LNCaP clone FGC (cell line): ENCODE data around the gene ZNF79.

Source experiments
- DNase-seq: peaks from one replicate; pipeline ENCODE4 v3.0.0-alpha.2; 2011; ENCODE audit warnings: low read depth
- H3K4me3 ChIP-seq: 2 replicates; pipeline ENCODE4 v1.5.1; 2011; ENCODE audit warnings: mild to moderate bottlenecking, low read depth, low read length, control low read depth
- TF ChIP-seq, protein P1 (sequence below): IDR thresholded peaks from 2 replicates; pipeline ENCODE4 v1.5.1; 2012; ENCODE audit warnings: mild to moderate bottlenecking; ENCODE audit not compliant: control insufficient read depth, insufficient read depth; ENCODE audit errors: extremely low read depth

Gene ZNF79

DNA sequence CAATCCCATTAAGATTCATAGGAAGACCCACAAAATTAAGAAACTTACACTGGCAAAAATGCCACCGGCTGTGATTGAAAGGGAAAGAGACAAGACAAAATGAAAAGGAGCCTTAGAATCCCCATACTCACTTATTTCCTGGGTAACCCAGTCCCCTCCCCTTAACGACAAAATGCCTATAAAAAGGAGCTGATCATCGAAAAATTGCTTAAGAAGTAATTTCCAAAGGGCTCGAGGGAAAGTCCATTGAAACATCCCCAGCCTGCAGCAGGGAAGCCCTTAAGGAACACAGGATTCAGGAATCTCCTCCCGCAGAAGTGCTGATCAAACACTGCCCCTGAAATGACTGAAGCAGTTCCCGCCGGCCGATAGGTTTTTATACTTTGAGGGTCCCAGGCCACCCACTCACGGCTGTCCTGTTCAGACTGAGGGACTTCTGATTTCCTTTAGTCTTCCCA lies 677 bp upstream of the ZNF79 start:
- TF ChIP-seq, protein P1, sequence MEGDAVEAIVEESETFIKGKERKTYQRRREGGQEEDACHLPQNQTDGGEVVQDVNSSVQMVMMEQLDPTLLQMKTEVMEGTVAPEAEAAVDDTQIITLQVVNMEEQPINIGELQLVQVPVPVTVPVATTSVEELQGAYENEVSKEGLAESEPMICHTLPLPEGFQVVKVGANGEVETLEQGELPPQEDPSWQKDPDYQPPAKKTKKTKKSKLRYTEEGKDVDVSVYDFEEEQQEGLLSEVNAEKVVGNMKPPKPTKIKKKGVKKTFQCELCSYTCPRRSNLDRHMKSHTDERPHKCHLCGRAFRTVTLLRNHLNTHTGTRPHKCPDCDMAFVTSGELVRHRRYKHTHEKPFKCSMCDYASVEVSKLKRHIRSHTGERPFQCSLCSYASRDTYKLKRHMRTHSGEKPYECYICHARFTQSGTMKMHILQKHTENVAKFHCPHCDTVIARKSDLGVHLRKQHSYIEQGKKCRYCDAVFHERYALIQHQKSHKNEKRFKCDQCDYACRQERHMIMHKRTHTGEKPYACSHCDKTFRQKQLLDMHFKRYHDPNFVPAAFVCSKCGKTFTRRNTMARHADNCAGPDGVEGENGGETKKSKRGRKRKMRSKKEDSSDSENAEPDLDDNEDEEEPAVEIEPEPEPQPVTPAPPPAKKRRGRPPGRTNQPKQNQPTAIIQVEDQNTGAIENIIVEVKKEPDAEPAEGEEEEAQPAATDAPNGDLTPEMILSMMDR: no peak

DNA sequence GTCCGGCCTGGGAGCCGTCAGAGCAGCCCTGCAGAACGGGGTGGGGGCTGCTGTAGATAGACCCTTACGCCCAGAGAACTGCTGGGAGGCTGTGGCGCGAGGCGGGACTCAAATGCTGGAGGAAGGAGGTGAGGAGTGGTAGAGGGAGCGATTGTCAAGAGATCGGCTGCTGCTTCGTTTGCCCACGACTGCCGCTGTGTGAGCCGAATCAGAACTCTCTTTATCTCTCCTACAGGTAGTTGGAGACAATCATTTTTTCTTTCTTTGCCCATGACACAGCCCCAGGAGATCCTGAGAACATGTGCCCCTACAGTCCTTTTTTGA lies 456 bp downstream of the ZNF79 start:
- peak overlapping the region; percentile 79 for H3K4me3 ChIP-seq
- DNase-seq: no peak
- TF ChIP-seq, protein P1: peak; percentile 35; the same call in 1 of the 2 replicates

More for the DNA sequence above, 677 bp upstream of the ZNF79 start:
- no peak for DNase-seq
- H3K4me3 ChIP-seq: peak overlapping the region; percentile 79

DNA sequence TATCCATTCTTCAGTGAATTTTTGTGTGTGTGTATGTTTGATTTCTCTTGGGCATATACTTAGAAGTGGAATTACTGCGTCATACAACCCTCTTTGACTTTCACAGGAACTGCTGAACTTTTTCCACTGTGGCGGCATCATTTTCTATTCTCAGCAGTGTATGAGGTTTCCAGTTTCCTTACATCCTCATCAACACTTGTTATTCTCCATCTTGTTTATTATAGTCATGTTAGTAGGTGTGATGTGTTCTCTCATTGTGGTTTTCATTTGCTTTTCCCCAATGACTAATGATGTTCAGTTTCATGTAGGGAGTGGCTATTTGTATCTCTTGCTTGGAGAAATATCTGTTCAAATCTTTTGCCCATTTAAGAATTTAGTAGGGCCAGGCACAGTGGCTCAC lies 2.6 kb downstream of the ZNF79 start:
- TF ChIP-seq, protein P1: no peak
- no peak for DNase-seq
- no peak overlapping the region for H3K4me3 ChIP-seq

DNA sequence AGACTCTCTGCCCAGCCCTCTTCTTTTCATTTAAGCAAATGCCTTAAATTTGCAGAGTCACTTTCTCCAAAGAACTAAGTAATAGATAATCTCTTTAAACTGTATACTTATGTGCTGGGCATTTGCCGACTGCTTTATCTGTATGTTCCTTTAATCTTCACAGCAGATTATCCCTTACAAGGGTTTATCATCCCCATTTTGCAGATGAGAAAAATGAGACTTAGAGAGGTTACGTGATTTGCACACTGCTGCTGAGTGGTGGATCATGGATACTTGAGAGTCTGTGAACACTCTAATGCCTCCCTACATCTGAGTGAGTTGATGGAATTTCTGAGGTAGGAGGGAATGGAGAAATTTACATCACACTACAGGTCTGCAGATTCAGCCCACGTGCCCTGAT lies 4.2 kb downstream of the ZNF79 start:
- no peak overlapping the region for H3K4me3 ChIP-seq
- DNase-seq: no peak
- TF ChIP-seq, protein P1: no peak

DNA sequence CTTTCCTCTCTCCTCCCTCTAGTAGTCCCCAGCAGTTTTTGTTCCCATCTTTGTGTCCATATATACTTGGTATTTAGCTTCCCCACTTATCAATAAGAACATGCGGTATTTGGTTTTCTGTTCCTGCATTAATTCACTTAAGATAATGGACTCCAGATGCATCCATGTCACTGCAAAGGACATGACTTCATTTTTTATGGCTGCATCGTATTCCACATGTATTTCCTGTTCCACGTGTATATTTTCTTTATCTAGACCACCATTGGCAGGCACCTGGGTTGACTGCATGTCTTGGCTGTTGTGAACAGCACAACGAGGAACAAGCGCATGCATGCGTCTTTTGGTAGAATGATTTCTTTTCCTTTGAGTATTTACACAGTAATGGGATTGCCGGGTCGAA lies 6.2 kb downstream of the ZNF79 start:
- TF ChIP-seq, protein P1: no peak
- DNase-seq: no peak

DNA sequence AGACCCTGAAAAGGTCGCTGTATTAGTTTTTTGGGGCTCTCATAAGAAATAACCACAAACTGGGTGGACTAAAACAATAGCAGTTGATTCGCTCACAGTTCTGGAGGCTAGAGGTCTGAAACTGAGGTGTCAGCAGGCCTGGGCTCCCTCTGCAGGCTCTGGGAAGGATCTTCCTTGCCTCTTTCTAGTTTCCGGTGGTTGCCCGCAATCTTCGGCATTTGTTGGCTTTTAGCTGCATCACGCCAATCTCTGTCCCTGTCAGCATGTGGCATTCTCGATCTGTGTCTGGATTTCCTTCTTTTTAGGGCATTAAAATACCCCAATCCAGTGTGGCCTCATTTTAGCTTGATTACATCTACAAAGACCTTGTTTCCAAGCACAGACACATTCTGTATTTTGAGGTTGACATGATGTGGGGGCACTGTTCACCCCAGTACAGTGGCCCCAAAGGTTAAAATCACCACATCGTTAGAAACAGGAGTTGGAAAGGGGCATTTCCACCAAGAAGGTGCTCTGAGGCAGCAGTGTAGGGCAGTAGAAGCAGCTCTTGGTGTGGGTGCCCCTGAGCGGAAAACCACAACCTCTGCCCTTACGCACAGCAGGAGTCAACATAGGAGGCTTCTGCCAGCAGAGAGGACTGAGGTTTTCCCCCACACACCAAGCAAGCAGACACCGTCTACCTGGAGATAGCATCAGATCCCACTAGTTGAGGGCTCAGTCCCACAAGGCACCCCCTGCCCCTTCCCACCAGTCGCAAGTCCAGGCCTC lies 13.5 kb downstream of the ZNF79 start:
- no peak overlapping the region for H3K4me3 ChIP-seq
- no peak for DNase-seq
- TF ChIP-seq, protein P1: no peak

More for the DNA sequence above, 6.2 kb downstream of the ZNF79 start:
- H3K4me3 ChIP-seq: no peak overlapping the region

DNA sequence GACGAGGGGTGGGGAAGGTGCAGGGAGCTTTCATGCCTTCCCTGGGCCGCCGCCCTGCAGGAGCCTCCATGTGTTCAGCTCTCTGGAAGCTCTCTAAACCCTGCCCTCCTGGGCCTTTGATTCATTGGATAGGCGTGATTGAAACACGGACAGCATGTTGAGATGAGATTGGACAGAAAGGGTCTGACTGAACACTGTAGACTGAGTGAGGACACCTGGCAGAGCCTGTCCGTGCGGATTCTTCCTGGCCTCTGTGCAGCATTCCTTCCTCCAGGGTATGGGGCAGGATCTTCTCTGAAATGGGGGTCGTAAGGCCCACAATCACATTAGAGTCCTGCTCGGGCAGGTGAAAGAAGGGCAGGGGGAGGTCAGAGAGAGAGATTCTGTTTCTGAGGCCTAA lies 14.2 kb downstream of the ZNF79 start:
- no peak for DNase-seq
- TF ChIP-seq, protein P1: no peak
- H3K4me3 ChIP-seq: no peak overlapping the region
